Measurements from ENCODE around the gene SPDYE16.
"Not testable (repeated sequence)": the region's sequence is repeated elsewhere in the genome, so short reads cannot be mapped to it uniquely, and the experiment has no call there.

The SPDYE16 gene

GRCh38 chr7:76549025-76549854 lies 6.1 kb upstream of the SPDYE16 start:
- peak; percentile 24 to 65 for DNase-seq

GRCh38 chr7:76531643-76532042 lies 11.5 kb downstream of the SPDYE16 start:
- not testable (repeated sequence) for DNase-seq

- DNase-seq, result not testable (repeated sequence)
Observed at GRCh38 chr7:76526183-76526582, 16.9 kb downstream of the SPDYE16 start.

GRCh38 chr7:76516932-76517331 lies 26.2 kb downstream of the SPDYE16 start:
- not testable (repeated sequence) for DNase-seq

GRCh38 chr7:76515999-76516443 lies 27.1 kb downstream of the SPDYE16 start:
- DNase-seq, result no peak

GRCh38 chr7:76514926-76515771 lies 27.9 kb downstream of the SPDYE16 start:
- no peak for DNase-seq

- DNase-seq, result no peak
Observed at GRCh38 chr7:76513817-76514799, 29.0 kb downstream of the SPDYE16 start.

GRCh38 chr7:76512941-76513816 lies 29.9 kb downstream of the SPDYE16 start:
- DNase-seq, result no peak

- not testable (repeated sequence) for DNase-seq
Observed at GRCh38 chr7:76511911-76512885, 30.9 kb downstream of the SPDYE16 start.

GRCh38 chr7:76511200-76511910 lies 31.7 kb downstream of the SPDYE16 start:
- not testable (repeated sequence) for DNase-seq

- DNase-seq, result no peak
Observed at GRCh38 chr7:76509931-76510877, 32.9 kb downstream of the SPDYE16 start, which contains the start of gene UPK3B. Gene UPK3B (plus strand): TSS chr7:76510552. CDS start chr7:76510653, 101 bp downstream.

GRCh38 chr7:76507723-76508406 lies 35.2 kb downstream of the SPDYE16 start:
- no peak for DNase-seq

GRCh38 chr7:76506643-76507042 lies 36.5 kb downstream of the SPDYE16 start:
- DNase-seq, result not testable (repeated sequence)

- no peak for DNase-seq
Observed at GRCh38 chr7:76506081-76506440, 37.0 kb downstream of the SPDYE16 start.

GRCh38 chr7:76505168-76506080 lies 37.7 kb downstream of the SPDYE16 start:
- DNase-seq, result no peak
